OCI-LY3 (cell line): ENCODE results near the gene SHMT2.

Experiments used
- H2AFZ ChIP-seq: fragments of 200-600, 300-600 bp; shearing (Covaris generic); 2 replicates; pipeline ENCODE4 v1.6.0; 2014; ENCODE audit warnings: antibody characterized with exemption, low read depth, low read length
- H3K27ac ChIP-seq: fragments of 200-600, 300-600 bp; sonication (generic); 2 replicates; pipeline ENCODE4 v1.5.1; 2014; ENCODE audit warnings: mild to moderate bottlenecking, low read length, moderate library complexity, mixed read lengths
- H3K27me3 ChIP-seq: fragments of 200-600, 300-600 bp; sonication (generic); 2 replicates; pipeline ENCODE4 v1.6.1; 2014; ENCODE audit warnings: low read depth, low read length, mixed read lengths
- H3K36me3 ChIP-seq: fragments of 200-600, 300-600 bp; sonication (generic); replicated peaks from 2 replicates; pipeline ENCODE3; 2014; ENCODE audit warnings: low read depth, low read length, mixed read lengths
- H3K4me1 ChIP-seq: fragments of 300-600, 200-600 bp; sonication (generic); 2 replicates; pipeline ENCODE4 v1.6.1; 2014; ENCODE audit warnings: low read length, mixed read lengths
- H3K4me2 ChIP-seq: fragments of 200-600, 300-600 bp; sonication (generic); 2 replicates; pipeline ENCODE4 v1.6.1; 2014; ENCODE audit warnings: low read length, mixed read lengths
- H3K4me3 ChIP-seq: fragments of 300-600, 200-600 bp; sonication (generic); 2 replicates; pipeline ENCODE4 v1.5.1; 2014; ENCODE audit warnings: antibody characterized with exemption, mild to moderate bottlenecking, low read length, moderate library complexity
- H3K79me2 ChIP-seq: fragments of 300-600, 200-600 bp; shearing (Covaris generic); 2 replicates; pipeline ENCODE4 v1.6.1; 2014; ENCODE audit warnings: mild to moderate bottlenecking, low read length, mixed read lengths
- H3K9ac ChIP-seq: fragments of 300-600, 200-600 bp; shearing (Covaris generic); 2 replicates; pipeline ENCODE4 v1.6.0; 2014; ENCODE audit warnings: mild to moderate bottlenecking, low read length, moderate library complexity
- H3K9me3 ChIP-seq: fragments of 200-600, 300-600 bp; shearing (Covaris generic); 2 replicates; pipeline ENCODE4 v1.6.1; 2014; ENCODE audit warnings: low read length, mixed read lengths; ENCODE audit not compliant: insufficient read depth
- H4K20me1 ChIP-seq: fragments of 200-600, 300-600 bp; sonication (generic); 2 replicates; pipeline ENCODE4 v1.6.1; 2016; ENCODE audit warnings: low read length, mixed read lengths; ENCODE audit not compliant: insufficient read depth
- CTCF ChIP-seq: fragments of 200-600, 300-600 bp; sonication (generic); IDR thresholded peaks from 2 replicates; pipeline ENCODE4 v1.5.1; 2014; ENCODE audit warnings: antibody characterized with exemption, low read length, low read depth
- EZH2phosphoT487 ChIP-seq: fragments of 200-600 bp; shearing (Covaris generic); IDR thresholded peaks from 2 replicates; pipeline ENCODE4 v1.6.1; 2018; ENCODE audit warnings: antibody characterized with exemption, mixed run types, low read depth

SHMT2 gene

GRCh38 chr12:57255916-57256315 lies 26.4 kb downstream of the SHMT2 start:
- Histone ChIP-seq H3K4me1 (no peaks in the 10 kb centered on the region), H3K4me2 (no peak overlapping the region), H2AFZ (no peak overlapping the region), H3K36me3 (peaks cover 15% of the 10 kb centered on the region), H3K4me3 (no peak overlapping the region), H3K9me3 (no peaks in the 10 kb centered on the region), H3K27ac (no peak overlapping the region), H4K20me1 (no peaks in the 10 kb centered on the region), H3K9ac (no peak overlapping the region), H3K79me2 (no peaks in the 10 kb centered on the region), H3K27me3 (no peaks in the 10 kb centered on the region)
- TF ChIP-seq CTCF (no peak), EZH2phosphoT487 (no peak)

GRCh38 chr12:57258977-57259970 lies 29.8 kb downstream of the SHMT2 start:
- H2AFZ ChIP-seq, result no peak overlapping the region
- peaks cover 15% of the 10 kb centered on the region for H3K36me3 ChIP-seq
- no peak overlapping the region for H3K4me2 ChIP-seq
- no peaks in the 10 kb centered on the region for H4K20me1 ChIP-seq
- H3K27me3 ChIP-seq, result no peaks in the 10 kb centered on the region
- TF ChIP-seq CTCF, result no peak
- no peak for TF ChIP-seq EZH2phosphoT487
- H3K4me1 ChIP-seq, result no peaks in the 10 kb centered on the region
- no peaks in the 10 kb centered on the region for H3K79me2 ChIP-seq
- H3K27ac ChIP-seq, result no peak overlapping the region
- H3K9ac ChIP-seq, result no peak overlapping the region
- no peaks in the 10 kb centered on the region for H3K9me3 ChIP-seq
- no peak overlapping the region for H3K4me3 ChIP-seq

GRCh38 chr12:57260366-57260765 lies 30.9 kb downstream of the SHMT2 start:
- H3K4me1 ChIP-seq, result no peaks in the 10 kb centered on the region
- H2AFZ ChIP-seq, result no peak overlapping the region
- H3K27ac ChIP-seq, result no peak overlapping the region
- no peak overlapping the region for H3K4me2 ChIP-seq
- no peaks in the 10 kb centered on the region for H3K79me2 ChIP-seq
- no peak overlapping the region for H3K9ac ChIP-seq
- no peaks in the 10 kb centered on the region for H3K9me3 ChIP-seq
- H4K20me1 ChIP-seq, result no peaks in the 10 kb centered on the region
- no peaks in the 10 kb centered on the region for H3K27me3 ChIP-seq
- no peak for TF ChIP-seq EZH2phosphoT487
- TF ChIP-seq CTCF, result no peak
- no peak overlapping the region for H3K4me3 ChIP-seq
- H3K36me3 ChIP-seq, result peaks cover 14% of the 10 kb centered on the region

GRCh38 chr12:57261428-57261865 lies 31.9 kb downstream of the SHMT2 start:
- Histone ChIP-seq H3K9ac (no peak overlapping the region), H3K27me3 (no peaks in the 10 kb centered on the region), H3K4me2 (no peak overlapping the region), H3K79me2 (no peaks in the 10 kb centered on the region), H4K20me1 (no peaks in the 10 kb centered on the region), H3K4me3 (no peak overlapping the region), H3K4me1 (no peaks in the 10 kb centered on the region), H2AFZ (no peak overlapping the region), H3K36me3 (peaks cover 10% of the 10 kb centered on the region), H3K27ac (no peak overlapping the region), H3K9me3 (no peaks in the 10 kb centered on the region)
- no peak for TF ChIP-seq CTCF
